Right atrium auricular region (tissue), 2 donors: ENCODE results near the gene DUS2. TPM values are rescaled to one million over a fixed set of nuclear protein-coding genes. Genes with fewer than 3 reads are reported as not detected.

Experiments used
- DNase-seq: peaks from one replicate; pipeline ENCODE4 v3.0.0-alpha.2; 2019; ENCODE audit warnings: low spot score
- H3K27ac ChIP-seq, 2 donors: fragments of 200-600 bp; sonication (generic); 1 replicate in 1 of 2; 2 replicates in 1 of 2; pipeline ENCODE4 v1.5.1; 2016 to 2019
- H3K27me3 ChIP-seq, 2 donors: fragments of 200-600 bp; sonication (generic); one replicate each; pipeline versions ENCODE4 v1.5.1 to v1.6.0; 2017 to 2019
- H3K36me3 ChIP-seq: fragments of 200-600 bp; sonication (generic); one replicate; pipeline ENCODE4 v1.5.1; 2016
- H3K4me1 ChIP-seq, 2 donors: fragments of 200-600 bp; sonication (generic); one replicate each; pipeline versions ENCODE4 v1.5.1 to v1.6.0; 2017 to 2019
- H3K4me3 ChIP-seq, 2 donors: fragments of 200-600 bp; sonication (generic); 1 replicate in 1 of 2; 2 replicates in 1 of 2; pipeline ENCODE4 v1.5.1; 2017 to 2019; ENCODE audit warnings: mild to moderate bottlenecking in 1 of 2, moderate library complexity in 1 of 2
- H3K9me3 ChIP-seq, 2 donors: fragments of 200-600 bp; sonication (generic); one replicate each; pipeline ENCODE4 v1.5.1; 2019
- CTCF ChIP-seq, 2 donors: fragments of 200-600 bp; sonication (generic); IDR thresholded peaks; one replicate each; pipeline ENCODE4 v1.5.1; 2019; ENCODE audit warnings: antibody characterized with exemption in 2 of 2
- total RNA-seq, 2 donors: library from RNA; depleted of rRNA; stranded (reverse); fragments of >200 nt; gene quantifications; one replicate each; pipeline ENCODE4 v1.1.0, GENCODE V29; 2016

The DUS2 gene
- total RNA-seq, 2 donors from 2014 or later = 4.5 to 4.9 TPM

DNA sequence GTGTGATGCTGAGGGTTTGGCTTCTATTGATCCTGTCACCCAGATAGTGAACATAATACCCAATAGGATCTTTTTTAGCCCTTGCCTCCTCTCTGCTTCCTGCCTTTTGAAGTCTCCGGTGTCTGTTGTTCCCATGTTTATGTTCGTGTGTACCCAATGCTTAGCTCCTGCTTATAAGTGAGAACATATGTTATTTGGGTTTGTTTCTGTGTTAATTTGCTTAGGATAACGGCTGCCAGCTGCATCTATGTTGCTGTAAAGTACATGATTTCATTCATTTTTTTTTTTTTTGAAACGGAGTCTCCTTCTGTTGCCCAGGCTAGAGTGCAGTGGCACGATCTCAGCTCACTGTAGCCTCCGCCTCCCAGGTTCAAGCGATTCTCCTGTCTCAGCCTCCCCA is 23.0 kb downstream of the DUS2 start:
- no peak for DNase-seq
- H3K36me3 ChIP-seq = peaks cover 10% of the 10 kb centered on the region
- no peaks in the 10 kb centered on the region for H3K4me1 ChIP-seq
- no peaks in the 10 kb centered on the region for H3K9me3 ChIP-seq
- no peak overlapping the region for H3K4me3 ChIP-seq
- no peaks in the 10 kb centered on the region for H3K27me3 ChIP-seq
- no peak overlapping the region for H3K27ac ChIP-seq
- TF ChIP-seq CTCF (IDR thresholded peaks at IDR 0.05) = no peak

DNA sequence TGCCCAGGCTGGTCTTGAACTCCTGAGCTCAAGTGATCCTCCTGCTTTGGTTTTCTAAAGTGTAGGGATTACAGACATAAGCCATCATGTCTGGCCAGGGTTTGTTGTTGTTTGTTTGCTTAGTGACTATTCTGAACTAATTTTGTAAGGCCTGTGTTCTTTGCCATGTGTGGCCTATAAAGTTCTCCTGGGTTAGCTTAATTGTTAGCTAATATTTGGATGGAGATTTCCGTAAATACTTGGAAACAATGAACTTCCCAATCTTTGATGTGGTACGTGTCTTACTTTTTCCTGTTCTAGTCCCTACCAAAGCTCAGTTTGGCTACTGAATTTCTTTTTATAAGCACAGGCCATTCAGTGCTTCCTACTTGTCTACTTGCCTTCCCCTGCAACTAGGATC is 24.9 kb downstream of the DUS2 start:
- TF ChIP-seq CTCF (IDR thresholded peaks at IDR 0.05) = no peak
- Histone ChIP-seq H3K4me1 (no peaks in the 10 kb centered on the region), H3K36me3 (peaks cover 10% of the 10 kb centered on the region), H3K27me3 (no peaks in the 10 kb centered on the region), H3K9me3 (no peaks in the 10 kb centered on the region), H3K27ac (no peak overlapping the region), H3K4me3 (no peak overlapping the region)
- DNase-seq = no peak

DNA sequence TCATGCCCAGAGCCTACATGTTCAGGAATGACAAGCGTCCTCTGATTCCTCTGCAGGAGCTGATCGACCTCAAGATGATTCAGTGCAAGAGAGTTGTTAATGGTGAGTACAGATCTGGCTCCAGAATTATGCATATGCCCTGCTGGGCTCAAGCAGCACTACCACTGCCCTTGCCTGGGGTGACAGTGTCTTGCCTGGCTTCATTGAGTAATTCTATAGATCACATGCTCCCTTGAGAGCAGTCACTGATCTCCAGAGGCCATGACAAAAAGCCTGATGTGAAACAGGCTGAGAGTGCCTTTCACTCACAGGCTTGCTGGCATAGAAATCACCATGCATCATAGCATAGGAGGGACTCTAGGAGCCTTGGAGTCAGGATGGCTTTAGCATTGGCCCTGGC is 26.4 kb downstream of the DUS2 start:
- no peak for DNase-seq

DNA sequence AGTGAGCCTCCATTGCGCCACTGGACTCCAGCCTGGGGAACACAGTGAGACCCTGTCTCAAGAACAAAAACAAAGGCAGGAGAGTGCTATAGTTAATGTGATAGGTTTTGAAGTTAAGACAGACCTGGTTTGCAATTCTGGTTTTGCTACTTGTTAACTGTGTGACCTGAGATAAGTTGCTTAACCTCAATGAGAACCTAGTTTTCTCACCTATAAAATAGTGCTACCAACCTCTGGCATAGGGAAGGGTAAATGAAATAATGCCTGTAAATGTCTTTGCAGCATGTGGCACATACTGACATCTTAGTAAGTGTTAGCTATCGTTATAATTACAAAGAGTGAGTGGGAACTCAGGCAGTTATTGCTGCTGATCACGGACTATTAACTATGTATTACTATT is 32.3 kb downstream of the DUS2 start:
- no peak overlapping the region for H3K27ac ChIP-seq
- no peaks in the 10 kb centered on the region for H3K9me3 ChIP-seq
- H3K4me3 ChIP-seq = no peak overlapping the region
- TF ChIP-seq CTCF (IDR thresholded peaks at IDR 0.05) = no peak
- H3K27me3 ChIP-seq = no peaks in the 10 kb centered on the region
- no peak for DNase-seq
- H3K4me1 ChIP-seq = no peaks in the 10 kb centered on the region
- peaks cover 14% of the 10 kb centered on the region for H3K36me3 ChIP-seq

More for the DNA sequence above, 26.4 kb downstream of the DUS2 start:
- H3K27ac ChIP-seq = no peak overlapping the region
- H3K4me3 ChIP-seq = no peak overlapping the region
- H3K27me3 ChIP-seq = no peaks in the 10 kb centered on the region
- no peak for TF ChIP-seq CTCF (IDR thresholded peaks at IDR 0.05)
- H3K9me3 ChIP-seq = no peaks in the 10 kb centered on the region
- H3K4me1 ChIP-seq = no peaks in the 10 kb centered on the region
- peaks cover 21% of the 10 kb centered on the region for H3K36me3 ChIP-seq

DNA sequence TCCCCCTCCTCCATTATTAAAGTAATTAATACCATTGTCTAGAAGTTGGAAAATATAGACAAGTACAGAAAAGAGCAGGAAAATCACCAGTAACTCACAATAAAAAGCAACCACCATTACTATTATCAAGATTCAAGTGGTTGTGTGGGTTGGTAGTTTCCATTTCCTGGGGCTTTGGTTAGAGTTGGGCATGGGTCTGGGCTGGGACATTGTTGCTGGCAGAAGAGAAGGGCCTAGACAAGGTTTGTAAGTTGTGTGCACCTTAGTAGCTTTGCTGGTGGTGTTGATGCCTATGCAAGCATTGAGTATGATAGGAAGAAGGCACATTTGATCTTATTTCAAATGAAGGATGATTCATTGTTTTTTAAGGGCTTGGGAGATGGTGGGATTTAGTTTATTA is 36.7 kb downstream of the DUS2 start:
- Histone ChIP-seq H3K9me3 (no peaks in the 10 kb centered on the region), H3K36me3 (peaks cover 4% of the 10 kb centered on the region), H3K27me3 (no peaks in the 10 kb centered on the region), H3K4me3 (no peak overlapping the region), H3K27ac (no peak overlapping the region), H3K4me1 (peaks cover 0 to 9% of the 10 kb centered on the region in 2 donors)
- no peak for TF ChIP-seq CTCF (IDR thresholded peaks at IDR 0.05)
- no peak for DNase-seq

- Histone ChIP-seq H3K9me3 (no peaks in the 10 kb centered on the region), H3K4me3 (no peak overlapping the region), H3K36me3 (peaks cover 4% of the 10 kb centered on the region), H3K27ac (no peak overlapping the region), H3K27me3 (no peaks in the 10 kb centered on the region), H3K4me1 (peaks cover 0 to 18% of the 10 kb centered on the region in 2 donors)
- TF ChIP-seq CTCF (IDR thresholded peaks at IDR 0.05) = no peak
- DNase-seq = no peak
Measured at GRCh38 chr16:68061396-68061795, 38.3 kb downstream of the DUS2 start.
